D341Med (cell line): ENCODE measurements around the gene LHX6.

ENCODE experiments used
- DNase-seq: peaks from one replicate; pipeline ENCODE4 v3.0.0; 2012; ENCODE audit warnings: low spot score

Gene LHX6

GRCh38 chr9:122191584-122191983 is 37.2 kb downstream of the LHX6 start:
- DNase-seq = no peak

- DNase-seq = no peak
Measured at GRCh38 chr9:122190597-122191381, 38.0 kb downstream of the LHX6 start.

DNA sequence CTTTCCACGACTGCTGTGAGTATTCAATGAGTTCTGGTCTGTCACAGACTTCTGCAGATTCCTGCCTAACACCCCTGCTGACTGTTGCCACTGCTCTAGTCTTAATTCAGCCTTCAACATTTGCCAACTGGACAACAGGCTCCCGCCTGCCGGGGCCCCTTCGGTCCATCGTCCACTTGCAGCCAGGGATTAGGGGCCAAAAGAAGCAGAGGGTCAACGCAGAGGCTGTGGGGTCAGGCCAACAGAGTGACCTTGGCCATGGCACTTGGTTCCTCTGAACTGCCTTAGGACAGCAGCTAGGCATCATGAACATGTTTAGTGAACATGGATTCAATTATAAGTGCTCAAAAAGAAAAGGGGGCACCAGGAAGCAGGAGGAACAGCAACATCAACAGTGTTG is 40.4 kb downstream of the LHX6 start:
- no peak for DNase-seq

DNA sequence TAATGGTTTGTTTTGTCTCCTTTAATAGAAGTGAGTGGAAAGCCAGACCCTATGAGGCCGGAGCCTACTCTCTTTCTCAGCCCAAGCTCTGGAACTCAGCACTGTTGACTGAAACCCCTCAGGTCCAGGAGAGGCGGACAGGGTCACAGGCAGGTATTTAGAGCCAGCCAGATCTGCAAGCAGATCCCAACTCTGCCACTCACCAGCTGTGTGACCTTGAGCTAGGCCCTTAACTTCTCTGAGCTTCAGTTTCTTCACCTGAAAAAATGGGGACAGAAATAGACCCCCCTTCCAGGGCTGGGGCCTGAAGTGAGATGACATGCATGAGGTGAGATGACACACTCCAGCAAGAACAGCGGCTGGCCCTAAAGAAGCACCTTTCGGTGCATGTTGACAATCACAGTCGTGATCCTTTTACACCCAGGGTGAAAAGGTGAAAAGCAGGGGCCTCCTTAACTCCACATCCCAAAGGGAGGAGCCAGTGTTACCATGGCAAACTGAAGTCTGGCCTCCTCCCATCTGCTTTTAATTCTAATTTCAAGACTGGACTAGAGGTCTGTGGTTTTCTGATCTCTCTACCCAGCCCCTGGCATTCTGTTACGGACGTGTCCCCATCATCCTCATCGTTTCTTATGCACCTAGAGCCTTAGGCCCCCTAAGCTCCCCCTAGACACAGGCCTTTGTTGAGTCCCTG is 41.8 kb downstream of the LHX6 start:
- DNase-seq = no peak

- no peak for DNase-seq
Measured at GRCh38 chr9:122186301-122186700, 42.5 kb downstream of the LHX6 start.

DNA sequence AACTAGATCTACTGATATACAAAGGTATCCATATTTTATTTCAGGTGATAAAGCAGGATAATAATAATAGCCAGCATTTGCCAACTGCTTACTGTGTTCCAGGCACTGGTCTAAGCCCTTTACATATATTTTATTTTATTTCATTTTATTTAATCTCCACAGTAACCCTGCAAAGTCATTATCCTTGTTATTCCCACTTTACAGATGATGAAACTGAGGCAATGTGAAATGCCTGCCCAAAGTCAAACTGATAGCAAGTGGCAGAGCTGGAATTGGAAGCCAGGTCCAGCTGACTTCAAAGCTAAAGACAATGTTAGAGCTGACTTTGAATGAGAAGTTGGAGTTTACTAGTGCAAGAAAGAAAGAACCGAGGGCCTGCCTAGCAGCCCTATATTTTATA is 44.2 kb downstream of the LHX6 start:
- DNase-seq = no peak

- DNase-seq = no peak
Measured at GRCh38 chr9:122183501-122183900, 45.3 kb downstream of the LHX6 start.

- DNase-seq = no peak
Measured at GRCh38 chr9:122180633-122181032, 48.1 kb downstream of the LHX6 start.

GRCh38 chr9:122179690-122180074 is 49.1 kb downstream of the LHX6 start:
- no peak for DNase-seq

- no peak for DNase-seq
Measured at GRCh38 chr9:122179054-122179689, 49.6 kb downstream of the LHX6 start.

- DNase-seq = no peak
Measured at GRCh38 chr9:122176916-122177315, 51.8 kb downstream of the LHX6 start.

- DNase-seq = no peak
Measured at GRCh38 chr9:122173670-122174069, 55.1 kb downstream of the LHX6 start.

DNA sequence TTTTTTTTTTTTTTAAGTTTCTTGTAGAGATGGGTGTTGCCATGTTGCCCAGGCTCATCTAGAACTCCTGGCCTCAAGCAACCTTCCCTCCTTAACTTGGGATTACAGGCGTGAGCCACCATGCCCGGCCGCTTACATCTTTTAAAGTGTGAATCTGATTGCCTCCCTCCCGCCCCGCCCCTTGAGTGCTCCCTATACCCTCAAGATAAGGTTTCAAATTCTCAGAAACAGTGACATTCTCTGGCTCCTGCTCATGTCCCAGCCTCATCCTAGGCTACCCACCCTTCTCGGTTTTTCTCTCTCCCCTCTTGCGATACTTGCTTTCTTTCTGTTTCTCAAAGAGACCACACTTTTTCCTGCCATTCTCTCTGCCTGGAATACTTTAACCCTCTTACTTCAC is 56.6 kb downstream of the LHX6 start:
- DNase-seq = no peak

- no peak for DNase-seq
Measured at GRCh38 chr9:122168356-122168755, 60.4 kb downstream of the LHX6 start.

DNA sequence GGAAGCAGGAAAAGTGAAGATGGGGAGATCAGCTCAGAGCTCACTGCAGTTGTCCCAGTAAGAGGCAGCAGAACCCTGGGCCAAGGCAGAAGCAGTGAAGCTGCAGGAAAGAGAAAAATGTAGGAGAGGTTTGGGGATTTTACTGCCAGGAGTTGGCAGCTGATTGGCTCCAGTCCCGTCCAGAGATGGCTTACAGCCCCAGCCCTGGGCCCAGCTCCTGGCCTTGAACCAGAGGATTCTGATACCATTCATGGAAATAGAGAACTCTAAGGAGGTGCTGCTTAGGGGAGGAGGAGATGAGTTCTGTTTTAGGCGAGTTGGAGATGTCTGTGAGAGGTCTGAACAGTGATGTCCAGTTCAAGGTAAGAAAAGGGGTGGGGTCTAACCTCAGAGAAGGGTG is 64.5 kb downstream of the LHX6 start:
- no peak for DNase-seq

- no peak for DNase-seq
Measured at GRCh38 chr9:122162415-122162814, 66.3 kb downstream of the LHX6 start.

DNA sequence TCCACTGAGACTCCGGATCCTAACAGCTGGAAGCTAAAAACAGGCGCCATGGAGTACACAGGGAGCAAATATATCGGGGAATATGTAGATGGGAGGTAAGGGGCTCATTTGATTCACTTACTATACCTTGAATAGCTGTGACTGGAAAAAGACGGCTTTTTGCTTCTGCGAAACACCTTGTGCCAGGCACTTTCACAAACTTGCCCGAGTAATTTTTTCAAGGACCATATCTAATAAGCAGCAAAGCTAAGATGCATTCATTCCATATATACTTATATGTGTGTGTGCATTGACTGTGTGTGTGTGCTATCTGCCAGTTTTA is 68.9 kb downstream of the LHX6 start:
- no peak for DNase-seq

- peak; percentile 99 for DNase-seq
Measured at GRCh38 chr9:122159026-122159924, 69.5 kb downstream of the LHX6 start, which contains the start of the genes MORN5 and NDUFA8. Gene MORN5, plus strand, starts transcription at chr9:122159908. Its CDS starts 65 bp downstream, at chr9:122159973. Gene NDUFA8, minus strand, starts transcription at chr9:122159779. Its CDS starts 102 bp downstream, at chr9:122159677.

DNA sequence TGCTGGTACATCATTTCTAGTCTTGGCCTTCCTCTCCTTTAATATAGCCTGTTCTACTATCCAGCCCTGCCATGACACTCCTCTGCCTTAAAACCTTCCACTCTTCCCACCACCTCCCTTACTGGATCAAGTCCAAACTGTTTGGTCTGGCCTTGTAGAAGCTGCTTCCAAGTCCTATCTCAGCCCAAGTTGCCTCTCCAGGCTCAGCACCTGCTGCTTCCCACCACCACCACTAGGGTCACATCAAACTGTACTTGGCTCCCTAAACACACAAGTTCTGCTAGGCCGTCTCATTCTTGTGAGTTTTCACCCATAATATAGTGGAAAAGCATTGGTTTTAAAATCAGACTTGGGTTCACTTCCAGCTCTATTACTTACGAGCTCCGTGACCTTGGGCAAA is 70.6 kb downstream of the LHX6 start:
- DNase-seq = peak; percentile 56

GRCh38 chr9:122155796-122156195 is 73.0 kb downstream of the LHX6 start:
- no peak for DNase-seq
